Measurements from ENCODE around the gene MKLN1.

The MKLN1 gene

DNA sequence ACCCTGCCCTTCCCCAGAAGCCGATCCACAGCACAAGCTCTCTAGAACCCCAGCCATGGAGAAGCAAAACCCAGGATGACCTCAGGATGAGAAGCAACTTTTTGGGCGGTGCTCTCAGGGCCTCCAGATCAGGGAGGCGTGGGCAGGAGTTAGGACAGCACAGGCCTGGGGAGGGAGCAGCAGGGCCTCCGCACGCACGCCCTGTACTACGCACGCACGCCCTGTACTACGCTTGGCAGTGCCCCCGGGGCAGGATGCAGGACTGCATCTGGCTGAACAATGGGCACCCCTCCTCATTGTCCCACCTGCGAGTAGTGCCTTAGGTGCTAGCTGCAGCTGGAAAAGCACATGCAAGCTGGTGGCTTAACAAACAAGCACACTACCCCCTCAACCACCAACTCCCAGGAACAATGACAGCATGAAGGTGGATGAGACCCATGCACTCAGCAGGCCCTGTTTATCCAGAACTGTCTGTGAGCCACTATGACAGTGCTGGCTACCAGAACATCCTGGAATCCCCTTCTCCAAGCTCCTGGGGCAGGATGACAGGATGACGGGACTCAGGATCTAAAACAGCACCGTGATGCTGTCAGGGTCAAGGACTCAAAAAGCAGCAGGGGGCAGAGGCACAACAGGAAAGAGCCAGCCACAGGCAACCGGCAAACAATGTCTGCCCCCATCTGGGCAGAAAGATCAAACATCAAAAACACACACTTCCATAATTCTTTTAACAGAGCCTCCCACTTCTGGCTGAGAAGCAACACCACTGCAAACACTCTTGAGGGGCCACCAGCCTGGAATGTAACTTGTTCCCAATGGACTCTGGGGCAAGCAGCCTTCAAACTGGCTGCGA lies 217.0 kb downstream of the MKLN1 start:
- DNase-seq (ENCODE audit: insufficient read length, low spot score) (no peak), FAIRE-seq (no peak)
- peak; percentile 25 for TF ChIP-seq CTCF (IDR thresholded peaks at IDR 0.05; ENCODE audit: insufficient read depth, missing control alignments)

DNA sequence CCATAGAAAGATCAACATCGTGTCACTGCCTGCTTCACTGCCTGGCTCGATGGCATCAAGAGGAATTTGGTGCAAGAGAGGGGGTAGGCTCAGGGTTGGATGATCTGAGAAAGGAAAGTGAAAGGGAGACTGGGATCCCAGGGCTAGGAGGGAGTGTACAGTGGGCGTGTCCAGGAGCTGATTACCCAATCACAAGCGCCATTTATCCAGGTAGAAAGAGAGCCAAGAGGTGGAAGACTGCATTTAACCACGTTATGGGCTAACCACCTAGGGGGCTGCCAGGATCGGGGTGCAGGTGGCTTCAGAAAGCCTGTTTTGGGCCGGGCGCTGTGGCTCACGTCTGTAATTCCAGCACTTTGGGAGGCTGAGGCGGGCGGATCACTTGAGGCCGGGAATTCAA lies 218.4 kb downstream of the MKLN1 start:
- FAIRE-seq (no peak), DNase-seq (ENCODE audit: insufficient read length, low spot score) (no peak)
- TF ChIP-seq CTCF (IDR thresholded peaks at IDR 0.05; ENCODE audit: insufficient read depth, missing control alignments), result no peak

Measured in D721Med (cell line).